Spleen (tissue), 11 donors: ENCODE measurements around the gene MC2R. TPM values are rescaled to one million over a fixed set of nuclear protein-coding genes. Genes with fewer than 3 reads are reported as not detected.

Experiments
- DNase-seq: peaks from one replicate; pipeline ENCODE4 v3.0.0-alpha.2; 2020
- H3K27ac ChIP-seq, 8 donors: fragments of 200-600 bp; sonication (generic) in 7 of 8; 1 replicate in 4 of 8; 2 replicates in 4 of 8; pipeline versions ENCODE4 v1.5.0 to v1.8.0; 2016 to 2021; ENCODE audit warnings: inconsistent platforms in 4 of 8, mild to moderate bottlenecking in 4 of 8, moderate library complexity in 1 of 8
- H3K27me3 ChIP-seq, 7 donors: fragments of 200-600 bp; sonication (generic) in 6 of 7; replicated peaks in 1 of 7; 1 replicate in 4 of 7; 2 replicates in 3 of 7; pipeline versions ENCODE4 v1.5.0 to v1.8.0; 2016 to 2021; ENCODE audit warnings: inconsistent platforms in 3 of 7, mild to moderate bottlenecking in 1 of 7
- H3K36me3 ChIP-seq, 6 donors: fragments of 200-600 bp; sonication (generic) in 5 of 6; 1 replicate in 4 of 6; 2 replicates in 2 of 6; pipeline versions ENCODE4 v1.5.0 to v1.8.0; 2016 to 2021; ENCODE audit warnings: inconsistent platforms in 2 of 6
- H3K4me1 ChIP-seq, 6 donors: fragments of 200-600 bp; sonication (generic) in 5 of 6; 1 replicate in 3 of 6; 2 replicates in 3 of 6; pipeline versions ENCODE4 v1.5.0 to v1.8.0; 2016 to 2021; ENCODE audit warnings: inconsistent platforms in 3 of 6
- H3K4me3 ChIP-seq, 8 donors: fragments of 200-600 bp; sonication (generic) in 7 of 8; 1 replicate in 4 of 8; 2 replicates in 4 of 8; pipeline versions ENCODE4 v1.5.0 to v1.8.0; 2016 to 2021; ENCODE audit warnings: inconsistent platforms in 4 of 8, mild to moderate bottlenecking in 4 of 8, moderate library complexity in 2 of 8
- H3K9me3 ChIP-seq, 8 donors: fragments of 200-600 bp; sonication (generic) in 7 of 8; 1 replicate in 4 of 8; 2 replicates in 4 of 8; pipeline versions ENCODE4 v1.5.0 to v1.8.0; 2016 to 2021; ENCODE audit warnings: inconsistent platforms in 4 of 8
- POLR2A ChIP-seq, 3 donors: fragments of 450-650 bp; IDR thresholded peaks; one replicate each; pipeline ENCODE4 v1.5.1; 2017; ENCODE audit warnings: antibody characterized with exemption in 3 of 3, mild to moderate bottlenecking in 1 of 3
- POLR2AphosphoS5 ChIP-seq, 3 donors: sonication (generic); formaldehyde crosslinking; IDR thresholded peaks; one replicate each; pipeline ENCODE4 v1.5.1; 2017; ENCODE audit warnings: antibody characterized with exemption in 3 of 3
- WGBS, 5 donors: extraction: QIAGEN DNeasy Blood & Tissue Kit in 3 of 5; methylation state at CpG; one replicate each; pipeline versions ENCODE4 v1.1.5 to v1.1.7; 2013 to 2018; 5-methylcytosine and 5-hydroxymethylcytosine counted together
- intact Hi-C: fragments of 100-400 bp; cut with DNase I; formaldehyde crosslinking; loops from one replicate; pipeline ENCODE4 v1.15.0; 2023; ENCODE audit warnings: low total_unique reads
- polyA plus RNA-seq, 3 donors: library from polyadenylated mRNA; stranded (reverse); fragments of 200-250 nt; gene quantifications; one replicate each; pipeline ENCODE4 v1.2.1, GENCODE V29; 2013
- total RNA-seq, 7 donors: library from RNA; depleted of rRNA in 3 of 7; stranded (reverse); fragments of >200 nt in 3 of 7; fragmentation: NEBNext Ultra II Directional in 4 of 7; extraction: Animal tissue kit (Norgen Biotek cat#: 25700) in 4 of 7; gene quantifications; one replicate each; pipeline versions ENCODE4 v1.1.0 to v1.2.1, GENCODE V29; 2016 to 2021
- TF ChIP-seq, protein P1 (sequence below), 11 experiments: fragments of 200-600 bp in 7 of 11; fragments of 450-650 bp in 4 of 11; sonication (generic) in 4 of 11; IDR thresholded peaks in 8 of 11; conservative IDR thresholded peaks in 3 of 11; 1 replicate in 7 of 11; 2 replicates in 4 of 11; pipeline versions ENCODE4 v1.4.0 to v1.8.0; 2016 to 2021; ENCODE audit warnings: antibody characterized with exemption in 11 of 11, inconsistent platforms in 4 of 11, mild to moderate bottlenecking in 1 of 11
- donor health status: healthy with polysubstance abuse.
- donor health status: DM: no; HTN: no; CAD: no; lungs with moderate emphysema.
- donor health status: DM: no; HTN: no; CAD: no.
- donor health status: Bipolar disorder and iron deficiency.
- donor health status: healthy.
- donor health status: DM: no; HTN: no; CAD: no.
- donor health status: DM: yes; HTN: yes; CAD: no.

MC2R gene
- total and polyA plus RNA-seq, 10 donors = not detected

- DNase-seq = no peak
- no peaks in the 10 kb centered on the region for H3K36me3 ChIP-seq
- H3K4me1 ChIP-seq = no peaks in the 10 kb centered on the region
- H3K27ac ChIP-seq = no peak overlapping the region
- intact Hi-C loops = no loop called here
- no peak overlapping the region for H3K4me3 ChIP-seq
- WGBS, 5 donors = 71 to 81% (median 73%) methylated on average over 2 of the region's 2 CpGs
- TF ChIP-seq POLR2AphosphoS5 (IDR thresholded peaks at IDR 0.05) (no peak), POLR2A (IDR thresholded peaks at IDR 0.05) (no peak)
- TF ChIP-seq, protein P1, sequence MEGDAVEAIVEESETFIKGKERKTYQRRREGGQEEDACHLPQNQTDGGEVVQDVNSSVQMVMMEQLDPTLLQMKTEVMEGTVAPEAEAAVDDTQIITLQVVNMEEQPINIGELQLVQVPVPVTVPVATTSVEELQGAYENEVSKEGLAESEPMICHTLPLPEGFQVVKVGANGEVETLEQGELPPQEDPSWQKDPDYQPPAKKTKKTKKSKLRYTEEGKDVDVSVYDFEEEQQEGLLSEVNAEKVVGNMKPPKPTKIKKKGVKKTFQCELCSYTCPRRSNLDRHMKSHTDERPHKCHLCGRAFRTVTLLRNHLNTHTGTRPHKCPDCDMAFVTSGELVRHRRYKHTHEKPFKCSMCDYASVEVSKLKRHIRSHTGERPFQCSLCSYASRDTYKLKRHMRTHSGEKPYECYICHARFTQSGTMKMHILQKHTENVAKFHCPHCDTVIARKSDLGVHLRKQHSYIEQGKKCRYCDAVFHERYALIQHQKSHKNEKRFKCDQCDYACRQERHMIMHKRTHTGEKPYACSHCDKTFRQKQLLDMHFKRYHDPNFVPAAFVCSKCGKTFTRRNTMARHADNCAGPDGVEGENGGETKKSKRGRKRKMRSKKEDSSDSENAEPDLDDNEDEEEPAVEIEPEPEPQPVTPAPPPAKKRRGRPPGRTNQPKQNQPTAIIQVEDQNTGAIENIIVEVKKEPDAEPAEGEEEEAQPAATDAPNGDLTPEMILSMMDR (IDR thresholded peaks at IDR 0.05 in 8 of 11, conservative IDR thresholded peaks at IDR 0.05 in 3 of 11) = no peak
- H3K27me3 ChIP-seq = peaks cover 0 to 14% (median 0%) of the 10 kb centered on the region in 7 donors
- H3K9me3 ChIP-seq = no peaks in the 10 kb centered on the region
Observed at GRCh38 chr18:13878857-13879256, 36.5 kb downstream of the MC2R start.

DNA sequence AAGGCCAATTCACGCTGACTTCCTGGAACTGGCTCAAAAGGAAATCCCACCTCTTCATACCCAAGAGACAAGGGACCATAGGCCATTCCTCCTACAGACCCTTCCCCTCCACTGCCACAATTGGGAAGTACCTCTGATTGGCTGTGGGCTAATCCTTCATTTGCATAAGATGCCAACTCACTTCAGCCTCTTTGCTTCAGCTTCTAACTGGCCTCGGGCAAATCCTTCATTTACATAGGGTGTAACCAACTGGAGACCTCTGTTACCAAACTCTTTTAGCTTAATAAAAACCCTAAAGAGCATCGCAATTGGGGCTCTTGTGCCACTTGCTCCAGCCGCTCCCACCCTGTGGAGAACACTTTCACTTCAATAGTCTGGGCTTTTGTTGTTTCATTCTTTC, 38.2 kb downstream of the MC2R start:
- H3K27ac ChIP-seq = no peak overlapping the region
- no peaks in the 10 kb centered on the region for H3K9me3 ChIP-seq
- H3K27me3 ChIP-seq = peaks cover 0 to 29% (median 0%) of the 10 kb centered on the region in 7 donors
- intact Hi-C loops = no loop called here
- no peak overlapping the region for H3K4me3 ChIP-seq
- 79 to 91% (median 86%) methylated on average over 4 of the region's 4 CpGs for WGBS, 5 donors
- no peak for DNase-seq
- TF ChIP-seq, protein P1 (IDR thresholded peaks at IDR 0.05 in 8 of 11, conservative IDR thresholded peaks at IDR 0.05 in 3 of 11) = no peak
- no peak for TF ChIP-seq POLR2A (IDR thresholded peaks at IDR 0.05)
- TF ChIP-seq POLR2AphosphoS5 (IDR thresholded peaks at IDR 0.05) = no peak
- no peaks in the 10 kb centered on the region for H3K36me3 ChIP-seq
- H3K4me1 ChIP-seq = no peaks in the 10 kb centered on the region

- Histone ChIP-seq H3K27me3 (peaks cover 0 to 52% (median 0%) of the 10 kb centered on the region in 7 donors), H3K4me3 (no peak overlapping the region), H3K9me3 (no peaks in the 10 kb centered on the region), H3K4me1 (no peaks in the 10 kb centered on the region), H3K36me3 (no peaks in the 10 kb centered on the region), H3K27ac (no peak overlapping the region)
- WGBS, 5 donors = 82 to 90% (median 85%) methylated on average over 4 of the region's 4 CpGs
- intact Hi-C loops = no loop called here
- no peak for DNase-seq
- TF ChIP-seq, protein P1 (IDR thresholded peaks at IDR 0.05 in 8 of 11, conservative IDR thresholded peaks at IDR 0.05 in 3 of 11) = no peak
- TF ChIP-seq POLR2A (IDR thresholded peaks at IDR 0.05) = no peak
Observed at GRCh38 chr18:13874558-13874957, 40.8 kb downstream of the MC2R start.

GRCh38 chr18:13872932-13873331, 42.4 kb downstream of the MC2R start:
- TF ChIP-seq, protein P1 (IDR thresholded peaks at IDR 0.05 in 8 of 11, conservative IDR thresholded peaks at IDR 0.05 in 3 of 11) = no peak
- TF ChIP-seq POLR2AphosphoS5 (IDR thresholded peaks at IDR 0.05) (no peak), POLR2A (IDR thresholded peaks at IDR 0.05) (no peak)
- intact Hi-C loops = no loop called here
- WGBS, 5 donors = 64 to 82% (median 66%) methylated on average over 5 of the region's 5 CpGs
- no peak for DNase-seq
- Histone ChIP-seq H3K4me3 (no peak overlapping the region), H3K9me3 (no peaks in the 10 kb centered on the region), H3K4me1 (peaks cover 0 to 4% (median 0%) of the 10 kb centered on the region in 6 donors), H3K27me3 (peaks cover 0 to 62% (median 15%) of the 10 kb centered on the region in 7 donors), H3K36me3 (no peaks in the 10 kb centered on the region), H3K27ac (no peak overlapping the region)
